NCI-H2227 treated with DMSO at 0.1 percent for 48 hours (cell line): ENCODE measurements around the gene GMCL2.
"Not testable (repeated sequence)": the region's sequence is repeated elsewhere in the genome, so short reads cannot be mapped to it uniquely, and the experiment has no call there.

Experiments
- DNase-seq: peaks from one replicate; lab custom pipeline; 2025; lab: John Stamatoyannopoulos, UW

The GMCL2 gene

DNA sequence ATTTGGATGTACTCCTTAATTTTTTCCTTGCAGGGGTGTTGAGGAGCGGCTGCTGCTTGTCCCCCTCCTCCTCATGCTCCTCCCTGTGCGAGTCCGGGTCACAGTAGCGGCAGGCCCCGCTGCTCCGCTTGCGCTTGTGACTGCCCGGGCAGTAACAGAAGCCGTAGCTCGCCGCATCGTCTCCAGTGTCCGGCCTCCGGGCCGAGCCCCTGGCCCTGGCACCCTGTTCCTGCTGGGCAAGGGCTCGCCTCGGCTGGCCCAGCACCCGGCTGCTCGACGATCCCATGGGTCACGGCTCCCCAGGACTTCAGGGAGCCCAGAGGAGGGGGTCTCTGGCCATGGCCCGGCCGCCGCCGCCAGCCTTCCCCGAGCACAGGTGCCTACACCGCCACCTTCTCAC is at the start of gene GMCL2:
GMCL2 (minus strand) TSS at position 358 of the 400 bp plus-strand sequence; CDS start at position 286, 72 bp downstream.
- peak; percentile 2 for DNase-seq

DNA sequence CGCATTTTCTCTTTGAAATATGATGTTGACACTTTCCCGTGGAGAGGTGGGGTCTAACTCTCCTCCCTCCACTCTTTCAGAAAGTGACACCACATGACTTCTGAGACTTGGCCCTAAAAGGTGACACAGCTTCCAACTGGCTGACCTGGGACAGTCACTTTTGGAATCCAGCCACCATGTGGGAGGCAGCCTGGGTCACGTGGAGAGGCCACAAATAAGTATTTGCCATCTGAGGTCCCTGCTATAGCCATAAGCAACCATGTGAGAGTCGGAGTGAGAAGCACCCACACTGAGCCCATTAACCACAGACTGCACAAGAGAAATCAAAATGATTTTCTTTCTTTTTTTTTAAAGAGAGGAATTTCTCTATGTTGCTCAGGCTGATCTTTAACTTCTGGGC is 49.5 kb upstream of the GMCL2 start:
- no peak for DNase-seq

- no peak for DNase-seq
Measured at GRCh38 chr5:178236126-178236525, 49.0 kb upstream of the GMCL2 start.

GRCh38 chr5:178235588-178235974 is 48.4 kb upstream of the GMCL2 start:
- DNase-seq = no peak

DNA sequence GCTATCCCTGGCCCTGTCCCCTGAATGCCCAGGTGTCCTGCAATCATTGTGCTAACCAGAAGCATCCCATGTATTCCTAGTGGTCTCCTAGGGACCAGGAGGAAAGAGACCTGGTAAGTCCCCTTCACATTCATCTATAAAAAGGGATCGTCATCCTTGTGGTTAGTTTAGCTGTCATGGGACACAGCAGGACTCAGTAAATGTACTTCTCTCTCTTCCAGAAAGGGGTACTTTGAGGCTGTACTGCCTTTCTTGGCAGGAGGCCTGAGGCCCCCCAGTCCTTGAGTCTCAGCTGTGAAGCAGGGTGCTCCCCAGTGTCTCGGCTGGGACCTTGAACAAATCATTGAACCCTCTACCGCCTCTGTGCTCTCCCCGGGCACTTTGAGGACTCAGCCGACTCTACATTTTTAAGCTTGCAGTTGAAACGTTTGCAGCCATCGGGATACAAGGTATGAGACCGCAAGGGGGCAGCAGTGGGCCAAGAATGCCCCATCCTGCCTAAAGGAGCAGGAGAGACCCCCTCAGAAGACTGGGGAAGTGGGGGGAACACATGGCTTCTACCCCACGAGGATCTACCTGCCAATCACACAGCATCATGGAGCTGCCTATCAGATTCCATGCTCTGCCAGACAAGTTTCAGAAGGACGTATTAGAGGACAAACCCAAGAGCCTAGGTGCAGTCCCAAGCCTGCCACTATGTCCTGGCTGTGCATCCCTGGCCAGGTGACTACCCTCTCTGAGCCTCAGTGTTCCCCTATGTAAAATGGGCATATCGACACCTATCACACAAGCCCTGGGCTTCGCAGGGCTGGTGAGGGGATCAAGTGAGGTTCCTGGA is 47.8 kb upstream of the GMCL2 start:
- DNase-seq = no peak

DNA sequence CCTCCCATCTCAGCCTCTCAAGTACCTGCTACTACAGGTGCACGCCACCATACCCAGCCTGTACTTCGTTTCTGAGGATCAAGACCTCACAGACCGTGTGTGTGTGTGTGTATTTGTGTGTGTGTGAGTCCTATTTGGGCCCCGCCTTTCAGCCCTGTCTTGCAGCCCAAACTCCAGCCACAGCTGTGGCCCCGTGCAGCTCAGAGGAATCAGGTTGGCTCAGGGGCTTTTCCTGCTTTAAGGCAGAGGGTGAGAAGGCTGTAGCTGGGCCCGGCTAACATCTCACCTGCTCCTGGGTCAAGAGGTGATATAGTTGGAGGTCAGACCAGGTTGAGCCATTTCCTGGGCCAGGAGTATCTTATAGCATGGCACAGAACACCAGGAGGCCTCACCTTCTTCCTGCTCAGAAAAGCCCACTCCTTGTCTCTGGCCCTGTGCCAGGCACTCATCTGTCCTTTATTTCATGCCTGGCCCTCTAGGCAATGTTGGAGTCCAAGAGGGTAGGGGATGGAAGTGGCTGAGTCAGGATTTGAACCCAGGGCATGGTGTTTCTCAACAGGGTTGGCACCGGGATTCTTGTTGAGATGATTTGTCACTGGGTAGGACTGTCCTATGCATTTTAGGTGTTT is 47.1 kb upstream of the GMCL2 start:
- no peak for DNase-seq

DNA sequence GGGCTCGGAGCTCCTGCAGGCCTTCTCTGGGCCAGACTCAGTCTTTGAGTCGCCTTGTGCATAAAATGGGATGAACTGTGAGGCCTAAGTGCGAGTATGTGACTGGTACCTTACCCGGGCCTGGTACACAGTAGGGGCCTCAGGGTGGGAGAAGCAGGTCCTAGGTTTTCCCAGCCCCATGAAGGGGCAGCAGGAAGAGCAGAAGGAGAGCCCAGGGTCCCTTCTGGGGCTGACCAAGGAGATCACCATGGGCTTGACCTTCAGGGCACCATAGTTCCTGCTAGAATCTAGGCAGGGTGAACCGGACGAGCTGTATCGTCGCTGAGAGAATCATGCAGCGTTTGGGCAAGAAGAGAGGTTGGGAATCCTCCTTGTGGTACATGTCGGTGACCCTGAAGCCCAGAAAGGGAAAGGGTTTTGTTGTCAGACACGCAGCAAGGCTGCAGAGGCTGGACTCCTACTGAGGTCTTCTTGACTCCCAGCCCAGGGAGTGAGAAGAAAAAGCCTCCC is 45.8 kb upstream of the GMCL2 start:
- no peak for DNase-seq

- peak; percentile 45 for DNase-seq
Measured at GRCh38 chr5:178232124-178232919, 45.2 kb upstream of the GMCL2 start, which contains the start of gene PHYKPL. TSS of gene PHYKPL (minus strand) at chr5:178232802. CDS start at chr5:178232550, 252 bp downstream.

GRCh38 chr5:178231539-178232123 is 44.5 kb upstream of the GMCL2 start:
- no peak for DNase-seq

GRCh38 chr5:178230879-178231538 is 43.8 kb upstream of the GMCL2 start:
- no peak for DNase-seq

DNA sequence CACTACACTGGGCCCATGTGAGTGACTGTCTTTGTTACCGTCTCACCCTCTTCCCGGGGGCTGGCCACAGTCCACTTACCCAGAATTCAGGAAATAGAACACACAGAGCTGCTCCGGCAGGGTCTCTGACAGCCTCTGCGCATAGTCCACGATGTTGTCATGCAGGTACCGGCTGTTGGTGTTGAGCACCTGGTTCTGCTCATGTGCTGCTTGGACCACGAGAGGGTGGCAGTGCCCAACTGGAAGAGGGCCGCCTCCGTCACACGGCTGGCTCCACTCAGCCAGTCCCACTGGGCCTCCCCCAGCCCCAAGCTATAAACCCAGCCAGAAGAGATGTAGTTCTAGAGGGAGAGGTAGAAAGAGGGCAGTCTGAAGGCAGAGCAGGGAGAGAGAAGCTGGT is 42.7 kb upstream of the GMCL2 start:
- DNase-seq = no peak

DNA sequence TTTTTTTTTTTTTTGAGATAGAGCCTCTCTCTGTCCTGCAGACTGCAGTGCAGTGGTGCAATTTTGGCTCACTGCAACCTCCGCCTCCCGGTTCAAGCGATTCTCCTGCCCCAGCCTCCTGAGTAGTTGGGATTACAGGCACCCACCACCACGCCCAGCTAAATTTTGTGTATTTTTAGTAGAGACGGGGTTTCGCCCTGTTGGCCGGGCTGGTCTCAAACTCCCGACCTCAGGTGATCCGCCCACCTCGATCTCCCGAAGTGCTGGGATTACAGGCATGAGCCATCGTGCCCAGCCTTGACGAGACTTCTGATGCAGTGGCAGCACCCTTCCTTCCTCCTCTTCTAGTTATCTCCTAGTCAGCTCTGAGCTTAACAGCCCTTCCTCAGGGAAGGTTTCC is 41.9 kb upstream of the GMCL2 start:
- DNase-seq = not testable (repeated sequence)

GRCh38 chr5:178228609-178229008 is 41.4 kb upstream of the GMCL2 start:
- DNase-seq = no peak

DNA sequence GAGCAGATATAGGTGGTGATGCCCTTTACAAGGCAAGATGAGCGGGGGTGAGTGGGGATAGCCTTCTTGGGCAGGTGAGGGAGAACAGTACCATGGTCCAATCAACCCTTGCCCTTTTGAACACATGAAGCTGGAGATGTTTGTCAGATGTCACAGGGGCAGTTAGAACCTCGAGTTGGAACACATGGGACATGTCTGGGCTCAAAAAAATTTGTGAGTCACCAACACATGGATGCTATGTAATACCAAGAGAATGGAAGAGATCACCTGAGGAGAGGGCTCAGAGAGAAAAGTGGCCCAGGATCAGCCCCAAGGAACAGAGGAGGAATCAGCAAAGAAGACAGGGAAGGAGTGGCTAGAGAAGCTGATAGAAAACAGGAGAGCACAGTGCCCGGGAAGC is 40.8 kb upstream of the GMCL2 start:
- DNase-seq = no peak

- no peak for DNase-seq
Measured at GRCh38 chr5:178227138-178227659, 40.0 kb upstream of the GMCL2 start.

- no peak for DNase-seq
Measured at GRCh38 chr5:178225174-178225573, 38.0 kb upstream of the GMCL2 start.

- DNase-seq = no peak
Measured at GRCh38 chr5:178224403-178224802, 37.2 kb upstream of the GMCL2 start.

- no peak for DNase-seq
Measured at GRCh38 chr5:178223828-178224335, 36.7 kb upstream of the GMCL2 start.

GRCh38 chr5:178223196-178223773 is 36.1 kb upstream of the GMCL2 start:
- DNase-seq = no peak

DNA sequence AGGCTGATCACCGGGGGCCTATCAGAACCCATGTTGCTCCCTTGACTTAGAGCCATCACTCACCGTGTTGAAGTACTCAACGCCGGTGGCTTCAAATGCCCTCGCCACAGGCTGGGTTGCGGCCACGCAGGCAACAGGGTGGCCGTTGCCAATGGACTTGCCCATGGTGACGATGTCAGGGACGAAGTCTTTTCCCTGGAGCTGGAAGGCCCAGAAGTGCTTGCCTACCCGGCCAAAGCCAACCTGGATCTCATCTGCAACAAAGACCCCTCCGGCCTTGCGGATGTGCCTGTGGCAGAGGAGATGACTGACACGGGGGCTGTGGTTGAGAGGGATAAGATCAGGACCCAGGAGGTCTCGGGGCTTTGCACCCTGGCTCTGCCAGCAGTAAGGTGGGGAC is 35.1 kb upstream of the GMCL2 start:
- no peak for DNase-seq

GRCh38 chr5:178221853-178222252 is 34.7 kb upstream of the GMCL2 start:
- DNase-seq = no peak
